OCI-M1 (cell line): ENCODE data around the gene COL6A2.
"Not testable (repeated sequence)": the region's sequence is repeated elsewhere in the genome, so short reads cannot be mapped to it uniquely, and the experiment has no call there.

Source experiments
- DNase-seq: peaks from one replicate; lab custom pipeline; 2025; lab: John Stamatoyannopoulos, UW

Gene COL6A2

GRCh38 chr21:46172863-46173528 lies 75.1 kb downstream of the COL6A2 start:
- DNase-seq: no peak

- DNase-seq: no peak
Measured at GRCh38 chr21:46173573-46173972, 75.7 kb downstream of the COL6A2 start.

DNA sequence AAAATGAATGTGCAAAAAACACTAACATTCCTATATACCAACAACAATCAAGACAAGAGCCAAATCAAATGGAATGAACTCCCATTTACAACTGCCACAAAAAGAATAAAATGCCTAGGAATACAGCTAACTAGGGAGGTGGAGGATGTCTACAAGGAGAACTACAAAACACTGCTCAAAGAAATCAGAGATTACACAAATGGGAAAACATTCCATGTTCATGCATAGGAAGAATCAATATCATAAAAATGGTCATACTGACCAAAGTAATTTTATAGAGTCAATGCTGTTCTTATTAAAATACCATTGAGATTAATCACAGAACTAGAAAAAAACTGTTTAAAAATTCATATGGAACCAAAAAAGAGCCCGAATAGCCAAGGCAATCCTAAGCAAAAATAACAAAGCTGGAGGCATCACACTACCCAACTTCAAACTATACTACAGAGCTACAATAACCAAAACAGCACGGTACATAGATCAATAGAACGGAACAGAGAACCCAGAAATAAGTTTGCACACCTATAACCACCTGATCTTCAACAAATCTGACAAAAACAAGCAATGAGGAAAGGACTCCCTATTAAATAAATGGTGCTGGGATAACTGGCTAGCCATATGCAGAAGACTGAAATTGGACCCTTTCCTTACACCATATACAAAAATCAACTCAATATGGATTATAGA lies 78.7 kb downstream of the COL6A2 start:
- not testable (repeated sequence) for DNase-seq

GRCh38 chr21:46178961-46179360 lies 81.0 kb downstream of the COL6A2 start:
- no peak for DNase-seq
